GM23338 (cell line): ENCODE results near the gene PARVB. TPM values are rescaled to one million over a fixed set of nuclear protein-coding genes. Genes with fewer than 3 reads are reported as not detected.

ENCODE experiments used
- ATAC-seq: fragments of 200-7000 bp; cut with Tn5 transposase; 3 replicates; pipeline ENCODE4 v1.9.1; 2020
- DNase-seq: peaks from one replicate; pipeline ENCODE4 v3.0.0-alpha.2; 2015; ENCODE audit warnings: low spot score
- H2AFZ ChIP-seq: fragments of 200-600 bp; sonication (generic); 2 replicates; pipeline ENCODE4 v1.8.0; 2016; ENCODE audit warnings: antibody characterized with exemption, mild to moderate bottlenecking, moderate library complexity
- H3F3A ChIP-seq: fragments of 200-600 bp; sonication (generic); replicated peaks from 2 replicates; pipeline ENCODE4 v1.8.0; 2017; ENCODE audit warnings: antibody characterized with exemption, mixed run types, low read depth
- H3K27ac ChIP-seq: fragments of 200-600 bp; sonication (generic); 2 replicates; pipeline ENCODE4 v1.6.1; 2016; ENCODE audit warnings: low read depth
- H3K27me3 ChIP-seq: fragments of 200-600 bp; sonication (generic); 2 replicates; pipeline ENCODE4 v1.8.0; 2016; ENCODE audit warnings: mild to moderate bottlenecking, mixed run types, moderate library complexity; ENCODE audit not compliant: insufficient read depth
- H3K36me3 ChIP-seq: fragments of 200-600 bp; sonication (generic); 2 replicates; pipeline ENCODE4 v1.8.0; 2016; ENCODE audit warnings: mild to moderate bottlenecking; ENCODE audit not compliant: insufficient read depth
- H3K4me1 ChIP-seq: fragments of 200-600 bp; sonication (generic); 2 replicates; pipeline ENCODE4 v1.8.0; 2016; ENCODE audit warnings: mild to moderate bottlenecking, moderate library complexity; ENCODE audit not compliant: insufficient read depth
- H3K4me2 ChIP-seq: fragments of 200-600 bp; sonication (generic); 2 replicates; pipeline ENCODE4 v1.7.1; 2017; ENCODE audit warnings: mixed run types
- H3K4me3 ChIP-seq: fragments of 200-600 bp; sonication (generic); 2 replicates; pipeline ENCODE4 v1.6.1; 2016; ENCODE audit warnings: mixed run types
- H3K79me2 ChIP-seq: fragments of 200-600 bp; sonication (generic); replicated peaks from 2 replicates; pipeline ENCODE4 v1.8.0; 2017; ENCODE audit warnings: mild to moderate bottlenecking; ENCODE audit not compliant: insufficient read depth
- H3K9me2 ChIP-seq: fragments of 200-600 bp; sonication (generic); 2 replicates; pipeline ENCODE4 v1.8.0; 2017; ENCODE audit not compliant: insufficient read depth
- H4K20me1 ChIP-seq: fragments of 200-600 bp; sonication (generic); replicated peaks from 2 replicates; pipeline ENCODE4 v1.8.0; 2017; ENCODE audit warnings: mild to moderate bottlenecking; ENCODE audit not compliant: insufficient read depth
- H3K27ac Mint-ChIP-seq: 2 replicates; pipeline ENCODE4 v1.8.0; 2020; ENCODE audit warnings: inconsistent platforms, mild to moderate bottlenecking, moderate library complexity, mixed read lengths
- H3K27me3 Mint-ChIP-seq: 3 replicates; pipeline ENCODE4 v1.8.0; 2022; ENCODE audit warnings: low read depth, mild to moderate bottlenecking, moderate library complexity, mixed read lengths, inconsistent platforms; ENCODE audit not compliant: insufficient read depth, poor library complexity
- H3K36me3 Mint-ChIP-seq: 3 replicates; pipeline ENCODE4 v1.8.0; 2021; ENCODE audit warnings: low read depth, mild to moderate bottlenecking, inconsistent platforms, moderate library complexity, mixed read lengths
- H3K4me1 Mint-ChIP-seq: 3 replicates; pipeline ENCODE4 v1.8.0; 2020; ENCODE audit warnings: mild to moderate bottlenecking, inconsistent platforms, mixed read lengths
- H3K4me3 Mint-ChIP-seq: 3 replicates; pipeline ENCODE4 v1.8.0; 2021; ENCODE audit warnings: moderate library complexity, mild to moderate bottlenecking, inconsistent platforms, mixed read lengths
- H3K9me3 Mint-ChIP-seq: 3 replicates; pipeline ENCODE4 v1.8.0; 2020; ENCODE audit warnings: moderate library complexity, mild to moderate bottlenecking, inconsistent platforms, mixed read lengths
- EZH2 ChIP-seq: fragments of 200-600 bp; sonication (generic); IDR thresholded peaks from one replicate; pipeline ENCODE4 v1.8.0; 2017; ENCODE audit warnings: antibody characterized with exemption, mild to moderate bottlenecking, low read depth; ENCODE audit not compliant: unreplicated experiment
- EZH2phosphoT487 ChIP-seq: fragments of 200-600 bp; sonication (generic); IDR thresholded peaks from one replicate; pipeline ENCODE4 v1.8.1; 2018; ENCODE audit warnings: antibody characterized with exemption; ENCODE audit not compliant: unreplicated experiment
- NANOG ChIP-seq: IDR thresholded peaks from 2 replicates; pipeline ENCODE4 v1.6.1; 2016; ENCODE audit warnings: antibody characterized with exemption, borderline replicate concordance
- POLR2AphosphoS5 ChIP-seq: IDR thresholded peaks from 2 replicates; pipeline ENCODE4 v1.6.1; 2016; ENCODE audit warnings: antibody characterized with exemption, low read depth
- STAT1 ChIP-seq: IDR thresholded peaks from one replicate; pipeline ENCODE4 v1.6.1; 2016; ENCODE audit warnings: antibody characterized with exemption; ENCODE audit not compliant: unreplicated experiment
- ZNF331 ChIP-seq: fragments of 250-450 bp; sonication (Bioruptor Pico); IDR thresholded peaks from 2 replicates; pipeline ENCODE4 v1.5.0; 2020; ENCODE audit warnings: low read depth, mild to moderate bottlenecking, moderate library complexity
- ZNF462 ChIP-seq: fragments of 250-450 bp; sonication (Bioruptor Pico); IDR thresholded peaks from 2 replicates; pipeline ENCODE4 v1.5.0; 2020; ENCODE audit warnings: mild to moderate bottlenecking, moderate library complexity
- polyA plus RNA-seq: library from polyadenylated mRNA; unstranded; fragments of >200 nt; fragmentation: Nextera tagmentation; extraction: Ambion mirVana; gene quantifications from 2 replicates; pipeline ENCODE4 v1.2.1, GENCODE V29; 2016
- total RNA-seq: library from RNA; depleted of rRNA; stranded (reverse); fragments of >200 nt; shearing (Covaris generic); gene quantifications from 2 replicates; pipeline ENCODE4 v1.2.3, GENCODE V29; 2014

The PARVB gene
- total and polyA plus RNA-seq, 2 experiments from 2014 or later = 4.3 to 7.7 TPM

- Mint-ChIP-seq H3K9me3 (peaks cover 3% of the 10 kb centered on the region; the same call in 2 of the 3 replicates), H3K4me3 (no peak overlapping the region), H3K27me3 (peaks cover 4% of the 10 kb centered on the region), H3K4me1 (peaks cover 2% of the 10 kb centered on the region), H3K27ac (no peak overlapping the region), H3K36me3 (peaks cover 15% of the 10 kb centered on the region)
- Histone ChIP-seq H2AFZ (no peak overlapping the region), H3K9me2 (no peaks in the 10 kb centered on the region), H4K20me1 (no peaks in the 10 kb centered on the region; the same call in 1 of the 2 replicates), H3K4me1 (no peaks in the 10 kb centered on the region; the same call in 1 of the 2 replicates), H3K79me2 (no peaks in the 10 kb centered on the region), H3K4me3 (no peak overlapping the region), H3F3A (no peaks in the 10 kb centered on the region), H3K36me3 (no peaks in the 10 kb centered on the region), H3K27ac (no peak overlapping the region), H3K27me3 (no peaks in the 10 kb centered on the region), H3K4me2 (no peak overlapping the region)
- no peak for DNase-seq
- no peak for ATAC-seq
- TF ChIP-seq EZH2 (no peak), NANOG (no peak), EZH2phosphoT487 (no peak), POLR2AphosphoS5 (no peak), STAT1 (no peak), ZNF331 (CRISPR knock-in tag) (no peak)
These were observed 20.0 kb upstream of the PARVB start for GRCh38 chr22:44004104-44004460.

GRCh38 chr22:44005524-44005923 is 18.6 kb upstream of the PARVB start:
- Mint-ChIP-seq H3K9me3 (peaks cover 3% of the 10 kb centered on the region; the same call in 2 of the 3 replicates), H3K27me3 (peaks cover 4% of the 10 kb centered on the region), H3K36me3 (peaks cover 11% of the 10 kb centered on the region; the same call in 2 of the 3 replicates), H3K27ac (no peak overlapping the region), H3K4me1 (peaks cover 2% of the 10 kb centered on the region), H3K4me3 (no peak overlapping the region)
- H3K9me2 ChIP-seq = no peaks in the 10 kb centered on the region
- H3F3A ChIP-seq = no peaks in the 10 kb centered on the region
- no peak overlapping the region for H3K4me3 ChIP-seq
- TF ChIP-seq ZNF462 (CRISPR knock-in tag) = no peak
- no peaks in the 10 kb centered on the region; the same call in 1 of the 2 replicates for H3K4me1 ChIP-seq
- no peak overlapping the region for H3K27ac ChIP-seq
- H3K36me3 ChIP-seq = no peaks in the 10 kb centered on the region
- ATAC-seq (no peak), DNase-seq (no peak)
- no peak overlapping the region for H3K4me2 ChIP-seq
- H4K20me1 ChIP-seq = no peaks in the 10 kb centered on the region; the same call in 1 of the 2 replicates
- no peak overlapping the region for H2AFZ ChIP-seq
- H3K27me3 ChIP-seq = no peaks in the 10 kb centered on the region
- no peaks in the 10 kb centered on the region for H3K79me2 ChIP-seq
